AG09309 (cell line): Measurements from ENCODE around the gene CCL17.

Experiments used
- DNase-seq: peaks from one replicate; pipeline ENCODE4 v3.0.0-alpha.2; 2010; ENCODE audit warnings: low read depth
- H3K4me3 ChIP-seq: 2 replicates; pipeline ENCODE4 v1.5.1; 2011; ENCODE audit warnings: mild to moderate bottlenecking, low read depth, low read length, moderate library complexity; ENCODE audit not compliant: control insufficient read depth
- TF ChIP-seq, protein P1 (sequence below): IDR thresholded peaks from 2 replicates; pipeline ENCODE4 v1.5.1; 2011; ENCODE audit warnings: mild to moderate bottlenecking, low read depth, low read length, inconsistent platforms; ENCODE audit not compliant: insufficient read depth, control insufficient read depth; ENCODE audit errors: missing control alignments

Gene CCL17

DNA sequence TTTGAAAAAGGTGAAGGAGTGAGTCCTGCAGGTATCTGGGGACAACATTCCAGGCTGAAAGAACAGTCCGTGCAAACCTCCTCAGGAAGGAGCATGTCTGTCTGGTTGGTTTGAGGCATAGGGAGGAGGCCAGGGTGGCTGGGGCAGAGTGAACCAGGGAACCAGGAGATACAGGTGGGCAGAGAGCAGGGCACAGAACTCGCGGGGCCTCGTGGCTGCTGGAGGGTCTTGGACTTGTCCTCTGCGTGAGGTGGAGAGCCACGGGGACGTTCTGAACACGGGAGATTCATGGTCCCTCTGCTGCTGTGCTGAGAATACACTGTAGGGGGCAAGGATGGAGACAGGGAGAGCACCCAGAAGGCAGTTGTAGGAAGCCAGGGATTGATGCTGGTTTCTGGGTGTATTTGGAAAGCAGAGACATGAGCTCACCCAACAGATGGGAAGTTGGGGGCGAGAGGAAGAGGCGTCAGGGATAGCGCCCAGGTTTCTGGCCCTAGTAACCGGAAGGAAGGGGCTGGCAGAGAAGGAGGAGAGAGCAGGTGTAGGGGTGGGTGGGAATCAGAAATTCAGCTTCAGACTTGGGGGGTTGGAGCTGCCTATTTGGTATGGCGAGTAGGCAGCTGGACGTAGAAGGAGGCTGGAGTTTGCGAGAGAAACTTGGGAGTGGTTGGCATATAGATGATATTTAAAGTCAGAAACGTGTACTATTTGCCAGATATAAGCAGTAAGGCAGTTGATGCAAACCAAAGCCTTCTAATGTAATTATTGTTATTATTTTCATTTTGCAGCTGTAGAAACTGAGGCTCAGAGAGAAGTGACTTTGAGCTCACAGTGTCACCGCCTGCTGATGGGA, at the start of gene CCL17:
TSS of gene CCL17 (plus strand) at position 803 of the 853 bp plus-strand sequence. CDS start 9,166 bp downstream, outside the sequence.
- no peak for DNase-seq
- TF ChIP-seq, protein P1, sequence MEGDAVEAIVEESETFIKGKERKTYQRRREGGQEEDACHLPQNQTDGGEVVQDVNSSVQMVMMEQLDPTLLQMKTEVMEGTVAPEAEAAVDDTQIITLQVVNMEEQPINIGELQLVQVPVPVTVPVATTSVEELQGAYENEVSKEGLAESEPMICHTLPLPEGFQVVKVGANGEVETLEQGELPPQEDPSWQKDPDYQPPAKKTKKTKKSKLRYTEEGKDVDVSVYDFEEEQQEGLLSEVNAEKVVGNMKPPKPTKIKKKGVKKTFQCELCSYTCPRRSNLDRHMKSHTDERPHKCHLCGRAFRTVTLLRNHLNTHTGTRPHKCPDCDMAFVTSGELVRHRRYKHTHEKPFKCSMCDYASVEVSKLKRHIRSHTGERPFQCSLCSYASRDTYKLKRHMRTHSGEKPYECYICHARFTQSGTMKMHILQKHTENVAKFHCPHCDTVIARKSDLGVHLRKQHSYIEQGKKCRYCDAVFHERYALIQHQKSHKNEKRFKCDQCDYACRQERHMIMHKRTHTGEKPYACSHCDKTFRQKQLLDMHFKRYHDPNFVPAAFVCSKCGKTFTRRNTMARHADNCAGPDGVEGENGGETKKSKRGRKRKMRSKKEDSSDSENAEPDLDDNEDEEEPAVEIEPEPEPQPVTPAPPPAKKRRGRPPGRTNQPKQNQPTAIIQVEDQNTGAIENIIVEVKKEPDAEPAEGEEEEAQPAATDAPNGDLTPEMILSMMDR, result no peak
- no peak within 1 kb of the TSS for H3K4me3 ChIP-seq

DNA sequence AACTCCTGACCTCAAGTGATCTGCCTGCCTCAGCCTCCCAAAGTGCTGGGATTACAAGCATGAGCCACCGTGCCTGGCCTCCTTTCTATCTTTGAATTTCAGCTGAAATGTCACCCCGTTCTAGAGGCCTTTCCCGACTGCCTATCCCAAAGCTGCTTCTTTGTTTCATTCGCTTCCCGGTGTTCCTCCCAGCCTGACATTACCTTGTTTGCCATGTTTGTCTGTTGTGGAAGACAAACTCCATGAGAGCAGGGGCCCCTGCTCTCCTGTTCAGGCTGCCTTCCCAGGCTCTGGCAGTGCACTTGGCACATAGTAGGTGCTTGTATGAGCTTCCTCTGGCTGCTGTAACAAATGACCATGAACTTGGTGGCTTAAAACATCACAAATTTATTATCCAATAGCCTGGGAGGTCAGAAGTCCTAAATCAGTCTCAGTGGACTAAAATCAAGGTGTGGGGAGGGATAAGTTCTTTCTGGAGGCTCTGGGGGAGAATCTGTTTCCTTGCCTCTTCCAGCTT, 48.6 kb upstream of the CCL17 start:
- H3K4me3 ChIP-seq, result no peak overlapping the region
- DNase-seq, result no peak
- TF ChIP-seq, protein P1, result no peak

DNA sequence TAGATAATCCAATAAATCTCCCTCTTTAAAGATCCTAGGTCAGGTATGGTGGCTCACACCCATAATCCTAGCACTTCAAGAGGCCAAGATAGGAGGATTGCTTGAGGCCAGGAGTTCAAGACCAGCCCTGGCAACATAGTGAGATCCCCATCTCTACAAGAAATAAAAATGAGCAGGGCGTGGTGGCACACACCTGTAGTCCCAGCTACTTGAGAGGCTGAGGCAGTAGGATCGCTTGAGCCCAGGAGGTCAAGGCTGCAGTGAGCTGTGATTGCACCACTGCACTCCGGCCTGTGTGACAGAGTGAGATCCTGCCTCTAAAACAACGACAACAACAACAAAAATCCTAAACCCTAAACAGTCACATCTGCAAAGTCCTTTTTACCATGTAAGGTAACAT, 48.0 kb upstream of the CCL17 start:
- DNase-seq, result no peak
- no peak overlapping the region for H3K4me3 ChIP-seq
- TF ChIP-seq, protein P1, result no peak

DNA sequence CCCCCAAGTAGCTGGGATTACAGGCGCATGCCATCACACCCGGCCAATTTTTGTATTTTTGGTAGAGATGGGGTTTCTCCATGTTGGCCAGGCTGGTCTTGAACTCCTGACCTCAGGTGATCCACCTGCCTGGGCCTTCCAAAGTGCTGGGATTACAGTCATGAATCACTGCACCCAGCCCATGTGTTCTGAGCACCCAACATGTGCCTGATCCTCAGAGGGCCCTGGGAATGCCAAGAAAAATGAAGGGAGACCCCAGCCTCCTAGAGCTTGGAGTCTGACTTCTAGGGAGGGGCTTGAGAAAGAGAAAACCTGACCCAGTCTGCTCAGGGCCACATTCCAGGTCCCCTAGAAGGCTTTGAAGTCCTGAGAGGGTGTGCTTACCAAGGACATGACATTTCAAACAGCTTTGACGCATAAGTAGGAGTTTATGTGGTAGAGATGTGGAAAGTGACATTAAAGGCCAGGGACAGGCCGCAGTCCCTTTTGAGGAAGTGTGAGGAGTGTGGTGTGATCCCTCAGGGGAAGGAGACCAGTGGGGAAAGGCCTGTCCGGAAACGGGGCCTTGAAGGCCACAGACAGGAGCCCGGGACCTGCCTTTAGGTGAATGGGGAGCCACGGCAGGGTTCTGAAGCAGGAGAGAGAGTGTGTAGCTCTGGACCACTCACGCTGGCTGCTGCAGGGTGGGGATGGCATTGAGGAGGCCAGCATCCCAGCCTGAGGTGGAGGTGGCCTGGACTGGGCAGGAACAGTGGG, 47.1 kb upstream of the CCL17 start:
- DNase-seq, result no peak
- TF ChIP-seq, protein P1, result no peak
- no peak overlapping the region for H3K4me3 ChIP-seq

DNA sequence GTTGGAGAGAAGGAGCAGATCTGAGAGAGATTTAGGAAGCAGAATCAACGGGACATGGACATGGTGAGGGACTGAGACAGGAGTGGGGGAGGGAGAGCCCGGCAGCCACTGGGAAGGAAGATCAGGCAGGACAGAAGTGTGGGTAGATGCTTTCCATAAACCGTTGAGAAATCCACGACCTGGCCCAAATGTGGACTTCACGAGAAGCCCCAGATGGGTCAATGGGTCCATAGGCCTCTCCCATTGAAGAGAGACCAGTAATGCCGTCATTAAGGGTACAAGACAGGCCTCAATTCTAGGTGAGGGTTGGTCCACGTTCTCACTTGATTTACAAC, 46.5 kb upstream of the CCL17 start:
- DNase-seq, result no peak
- TF ChIP-seq, protein P1, result no peak
- H3K4me3 ChIP-seq, result no peak overlapping the region

DNA sequence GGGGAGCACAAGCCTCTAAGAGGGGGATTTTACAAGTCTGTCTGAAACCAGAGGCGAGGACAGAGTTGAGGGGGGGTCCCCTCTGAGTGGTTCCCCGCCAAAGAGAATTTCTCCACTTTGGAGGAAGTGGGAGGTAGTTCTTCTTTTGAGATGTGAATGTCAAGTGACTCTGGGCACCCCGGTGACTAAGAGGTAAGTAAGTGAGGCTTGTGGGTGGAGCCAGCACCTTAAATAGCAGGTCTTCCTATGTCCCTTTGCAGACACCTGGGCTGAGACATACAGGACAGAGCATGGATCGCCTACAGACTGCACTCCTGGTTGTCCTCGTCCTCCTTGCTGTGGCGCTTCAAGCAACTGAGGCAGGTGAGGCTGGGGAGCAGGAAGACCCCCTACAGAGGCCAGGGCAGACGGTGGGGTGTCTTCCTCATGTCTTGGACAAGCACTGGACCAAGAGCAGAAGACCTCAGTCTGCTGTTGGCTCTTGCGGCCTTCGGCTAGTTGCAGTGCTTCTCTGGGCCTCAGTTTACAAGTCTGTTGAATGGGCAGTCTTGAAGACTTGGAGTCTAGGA, 46.0 kb upstream of the CCL17 start, which contains the start of gene CCL22:
TSS of gene CCL22 (plus strand) at position 257 of the 569 bp plus-strand sequence. CDS start at position 291, 34 bp downstream.
- TF ChIP-seq, protein P1, result no peak
- no peak within 1 kb of the TSS for H3K4me3 ChIP-seq
- DNase-seq, result no peak
